GM18951 (cell line): ENCODE measurements around the gene EPHB1.

Source experiments
- POLR2A ChIP-seq: IDR thresholded peaks from 4 replicates; pipeline ENCODE4 v1.6.1; 2011; ENCODE audit warnings: mild to moderate bottlenecking; ENCODE audit not compliant: insufficient read length, insufficient read depth; ENCODE audit errors: extremely low read depth
- in situ Hi-C: fragments of 300-500 bp; cut with MboI; formaldehyde crosslinking; loops from one replicate; pipeline ENCODE4 v1.12.0; 2022; ENCODE audit warnings: low sequenced_read_pairs, mixed read lengths, inconsistent platforms; ENCODE audit not compliant: unreplicated experiment

EPHB1 gene

GRCh38 chr3:134804508-134805480 lies 9.7 kb downstream of the EPHB1 start:
- TF ChIP-seq POLR2A, result no peak
- in situ Hi-C loops, result no loop called here

GRCh38 chr3:134807189-134807588 lies 12.1 kb downstream of the EPHB1 start:
- in situ Hi-C loops, result no loop called here
- no peak for TF ChIP-seq POLR2A

- TF ChIP-seq POLR2A, result no peak
Observed at GRCh38 chr3:134808835-134809234, 13.8 kb downstream of the EPHB1 start.

GRCh38 chr3:134809427-134810051 lies 14.5 kb downstream of the EPHB1 start:
- no peak for TF ChIP-seq POLR2A
- in situ Hi-C loops, result no loop called here

More at GRCh38 chr3:134808835-134809234, 13.8 kb downstream of the EPHB1 start:
- in situ Hi-C loops, result no loop called here

- in situ Hi-C loops, result no loop called here
- TF ChIP-seq POLR2A, result no peak
Observed at GRCh38 chr3:134810052-134810435, 15.0 kb downstream of the EPHB1 start.

- no peak for TF ChIP-seq POLR2A
- in situ Hi-C loops, result no loop called here
Observed at GRCh38 chr3:134810850-134811249, 15.8 kb downstream of the EPHB1 start.

- no peak for TF ChIP-seq POLR2A
- in situ Hi-C loops, result no loop called here
Observed at GRCh38 chr3:134813618-134814017, 18.6 kb downstream of the EPHB1 start.

GRCh38 chr3:134815519-134815918 lies 20.5 kb downstream of the EPHB1 start:
- no peak for TF ChIP-seq POLR2A
- in situ Hi-C loops, result no loop called here

GRCh38 chr3:134816623-134817022 lies 21.6 kb downstream of the EPHB1 start:
- TF ChIP-seq POLR2A, result no peak
- in situ Hi-C loops, result no loop called here

- no peak for TF ChIP-seq POLR2A
- in situ Hi-C loops, result no loop called here
Observed at GRCh38 chr3:134817297-134817696, 22.2 kb downstream of the EPHB1 start.

GRCh38 chr3:134820994-134821393 lies 25.9 kb downstream of the EPHB1 start:
- TF ChIP-seq POLR2A, result no peak
- in situ Hi-C loops, result no loop called here

GRCh38 chr3:134822090-134822489 lies 27.0 kb downstream of the EPHB1 start:
- in situ Hi-C loops, result no loop called here
- no peak for TF ChIP-seq POLR2A

GRCh38 chr3:134823679-134824078 lies 28.6 kb downstream of the EPHB1 start:
- in situ Hi-C loops, result no loop called here
- no peak for TF ChIP-seq POLR2A

- in situ Hi-C loops, result no loop called here
Observed at GRCh38 chr3:134824791-134825190, 29.7 kb downstream of the EPHB1 start.

More at GRCh38 chr3:134824791-134825190, 29.7 kb downstream of the EPHB1 start:
- TF ChIP-seq POLR2A, result no peak
